K562 (cell line): ENCODE results near the gene CCDC159. TPM values are rescaled to one million over a fixed set of nuclear protein-coding genes. Genes with fewer than 3 reads are reported as not detected.

ENCODE experiments used
- CBX8 ChIP-seq: fragments of 200-600 bp; sonication (generic); IDR thresholded peaks from 2 replicates; pipeline ENCODE4 v1.6.1; 2012; ENCODE audit warnings: borderline replicate concordance, mixed run types, low read depth, mild to moderate bottlenecking, moderate library complexity, mixed read lengths, low read length, control low read depth, inconsistent platforms; ENCODE audit not compliant: poor library complexity, severe bottlenecking; ENCODE audit errors: extremely low read depth
- ETV5 ChIP-seq: sonication (generic); formaldehyde crosslinking; IDR thresholded peaks from 2 replicates; pipeline ENCODE4 v1.4.0; 2020; ENCODE audit warnings: low read depth, mild to moderate bottlenecking, missing genetic modification reagents
- FIP1L1 ChIP-seq: fragments of 200-400 bp; formaldehyde crosslinking; IDR thresholded peaks from 2 replicates; pipeline ENCODE4 v1.6.1; 2018; ENCODE audit warnings: mild to moderate bottlenecking, low read depth, low read length; ENCODE audit not compliant: poor library complexity, severe bottlenecking
- HSF4 ChIP-seq: fragments of 250-450 bp; sonication (Bioruptor Pico); IDR thresholded peaks from 2 replicates; pipeline ENCODE4 v2.1.2; 2022; ENCODE audit warnings: mild to moderate bottlenecking, moderate library complexity, borderline replicate concordance
- MAFK ChIP-seq: IDR thresholded peaks from 2 replicates; pipeline ENCODE4 v1.6.1; 2011; ENCODE audit warnings: low read length, improper control_type of control experiment
- MTA3 ChIP-seq: fragments of 450-650 bp; formaldehyde crosslinking; IDR thresholded peaks from 2 replicates; pipeline ENCODE4 v1.6.1; 2017; ENCODE audit warnings: mild to moderate bottlenecking, borderline replicate concordance
- NCOR1 ChIP-seq: fragments of 450-650 bp; IDR thresholded peaks from 2 replicates; pipeline ENCODE4 v1.6.1; 2016; ENCODE audit warnings: mild to moderate bottlenecking, moderate library complexity
- NFATC3 ChIP-seq: fragments of 450-650 bp; IDR thresholded peaks from 2 replicates; pipeline ENCODE4 v1.6.1; 2017; ENCODE audit warnings: mild to moderate bottlenecking
- NFXL1 ChIP-seq: fragments of 450-650 bp; formaldehyde crosslinking; IDR thresholded peaks from 2 replicates; pipeline ENCODE4 v1.4.0; 2021; ENCODE audit warnings: mild to moderate bottlenecking
- POLR3A ChIP-seq: IDR thresholded peaks from 2 replicates; pipeline ENCODE4 v1.6.1; 2011; ENCODE audit warnings: borderline replicate concordance, mild to moderate bottlenecking, moderate library complexity; ENCODE audit not compliant: insufficient read length, insufficient read depth; ENCODE audit errors: extremely low read depth
- RAD51 ChIP-seq: fragments of 450-650 bp; IDR thresholded peaks from 2 replicates; pipeline ENCODE4 v1.7.1; 2016; ENCODE audit warnings: low read depth, mild to moderate bottlenecking, borderline replicate concordance
- RUNX1 ChIP-seq: sonication (generic); IDR thresholded peaks from 2 replicates; pipeline ENCODE4 v1.6.1; 2016; ENCODE audit warnings: antibody characterized with exemption, low read depth
- SPI1 ChIP-seq: IDR thresholded peaks from 2 replicates; pipeline ENCODE4 v1.6.1; 2011; ENCODE audit warnings: low read depth, low read length, control low read depth, borderline replicate concordance
- SRSF9 ChIP-seq: fragments of 200-400 bp; formaldehyde crosslinking; IDR thresholded peaks from 2 replicates; pipeline ENCODE4 v1.6.1; 2017; ENCODE audit warnings: low read depth, low read length, borderline replicate concordance
- TAF7 ChIP-seq: fragments of 450-650 bp; IDR thresholded peaks from 2 replicates; pipeline ENCODE4 v1.6.1; 2016; ENCODE audit warnings: missing genetic modification characterization, missing compliant biosample characterization
- TEAD4 ChIP-seq, 2 experiments: sonication (generic) in 1 of 2; formaldehyde crosslinking in 1 of 2; IDR thresholded peaks; 2 replicates each; pipeline versions ENCODE4 v1.6.1 to v1.8.0; 2012 to 2022; ENCODE audit warnings: borderline replicate concordance in 1 of 2, inconsistent platforms in 1 of 2, low read length in 1 of 2, mild to moderate bottlenecking in 1 of 2, missing genetic modification reagents in 1 of 2
- THRA ChIP-seq: fragments of 450-650 bp; IDR thresholded peaks from 2 replicates; pipeline ENCODE4 v1.6.1; 2017; ENCODE audit warnings: mild to moderate bottlenecking, moderate library complexity
- TRIM28 ChIP-seq: fragments of 450-650 bp; IDR thresholded peaks from 2 replicates; pipeline ENCODE4 v1.6.1; 2017
- U2AF2 ChIP-seq: fragments of 200-400 bp; formaldehyde crosslinking; optimal IDR thresholded peaks from 2 replicates; pipeline ENCODE3; 2017; ENCODE audit warnings: low read depth, mild to moderate bottlenecking, low read length
- ZBTB8A ChIP-seq: fragments of 450-650 bp; IDR thresholded peaks from 2 replicates; pipeline ENCODE4 v1.6.1; 2018; ENCODE audit warnings: mild to moderate bottlenecking, moderate library complexity; ENCODE audit not compliant: partially characterized antibody
- ZC3H11A ChIP-seq: IDR thresholded peaks from 2 replicates; pipeline ENCODE4 v1.6.1; 2012; ENCODE audit warnings: low read depth, low read length, improper control_type of control experiment
- polyA plus RNA-seq, 8 experiments: library from polyadenylated mRNA; depleted of rRNA in 4 of 8; stranded (reverse) in 5 of 8; unstranded in 3 of 8; fragments of >200 nt; fragmentation: Nextera tagmentation in 2 of 8; fragmentation: Illumina TruSeq in 1 of 8; extraction: Ambion mirVana in 2 of 8; extraction: Trizol in 1 of 8; gene quantifications; 2 replicates each; pipeline versions ENCODE4 v1.2.1 to v1.2.3, GENCODE V29; 2011 to 2014; ENCODE audit warnings: inconsistent platforms in 1 of 8, missing spikeins in 1 of 8
- total RNA-seq, 7 experiments: library from RNA; depleted of rRNA in 6 of 7; stranded (reverse); fragments of >200 nt in 6 of 7; fragmentation: Illumina TruSeq in 2 of 7; extraction: Trizol in 2 of 7; gene quantifications; 2 replicates each; pipeline versions ENCODE4 v1.2.1 to v1.2.3, GENCODE V29; 2011 to 2021; ENCODE audit warnings: low replicate concordance in 1 of 7
- TF ChIP-seq, protein P1 (sequence below): fragments of 250-450 bp; sonication (Bioruptor Pico); IDR thresholded peaks from 2 replicates; pipeline ENCODE4 v1.5.0; 2021; ENCODE audit warnings: mild to moderate bottlenecking, borderline replicate concordance

CCDC159 gene
- total and polyA plus RNA-seq, 9 of the 15 experiments (the other 6 are each of a cell fraction or from before 2014, with no cell fraction given), result 0.68 to 10.1 (median 4.7) TPM

- TF ChIP-seq, protein P1, sequence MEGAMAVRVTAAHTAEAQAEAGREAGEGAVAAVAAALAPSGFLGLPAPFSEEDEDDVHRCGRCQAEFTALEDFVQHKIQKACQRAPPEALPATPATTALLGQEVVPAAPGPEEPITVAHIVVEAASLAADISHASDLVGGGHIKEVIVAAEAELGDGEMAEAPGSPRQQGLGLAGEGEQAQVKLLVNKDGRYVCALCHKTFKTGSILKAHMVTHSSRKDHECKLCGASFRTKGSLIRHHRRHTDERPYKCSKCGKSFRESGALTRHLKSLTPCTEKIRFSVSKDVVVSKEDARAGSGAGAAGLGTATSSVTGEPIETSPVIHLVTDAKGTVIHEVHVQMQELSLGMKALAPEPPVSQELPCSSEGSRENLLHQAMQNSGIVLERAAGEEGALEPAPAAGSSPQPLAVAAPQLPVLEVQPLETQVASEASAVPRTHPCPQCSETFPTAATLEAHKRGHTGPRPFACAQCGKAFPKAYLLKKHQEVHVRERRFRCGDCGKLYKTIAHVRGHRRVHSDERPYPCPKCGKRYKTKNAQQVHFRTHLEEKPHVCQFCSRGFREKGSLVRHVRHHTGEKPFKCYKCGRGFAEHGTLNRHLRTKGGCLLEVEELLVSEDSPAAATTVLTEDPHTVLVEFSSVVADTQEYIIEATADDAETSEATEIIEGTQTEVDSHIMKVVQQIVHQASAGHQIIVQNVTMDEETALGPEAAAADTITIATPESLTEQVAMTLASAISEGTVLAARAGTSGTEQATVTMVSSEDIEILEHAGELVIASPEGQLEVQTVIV (CRISPR knock-in tag), result no peak
- TF ChIP-seq HSF4 (CRISPR knock-in tag), result no peak
- TF ChIP-seq RUNX1, result no peak
- no peak for TF ChIP-seq ZC3H11A
- 0 out of 2 replicates have a peak, but pooled peaks have one; percentile 42 for TF ChIP-seq TEAD4 (IDR thresholded peaks at IDR 0.05; ENCODE audit: low read length)
- no peak for TF ChIP-seq TEAD4 (CRISPR knock-in tag; IDR thresholded peaks at IDR 0.05; ENCODE audit: borderline replicate concordance)
- TF ChIP-seq MTA3, result peak; percentile 87; the same call in 1 of the 2 replicates
- no peak for TF ChIP-seq CBX8
- peak; percentile 23; the same call in 1 of the 2 replicates for TF ChIP-seq ETV5 (CRISPR knock-in tag)
- no peak for TF ChIP-seq THRA
- TF ChIP-seq U2AF2, result no peak
- TF ChIP-seq NCOR1, result peak; percentile 62
- TF ChIP-seq NFATC3, result no peak
- TF ChIP-seq TAF7 (tag), result no peak
- TF ChIP-seq SPI1, result no peak
- no peak for TF ChIP-seq TRIM28
- no peak for TF ChIP-seq RAD51
- TF ChIP-seq MAFK, result no peak
- TF ChIP-seq FIP1L1, result peak; percentile 87
- no peak for TF ChIP-seq SRSF9
- TF ChIP-seq NFXL1 (CRISPR knock-in tag), result no peak
- no peak for TF ChIP-seq POLR3A
- no peak for TF ChIP-seq ZBTB8A
These were observed 36.8 kb downstream of the CCDC159 start (continued) for GRCh38 chr19:11382898-11383705.
